Activated CD4-positive, alpha-beta T cell treated with anti-CD3 and anti-CD28 coated beads, Interleukin-2, amount 50 U/mL, for 48 hours (primary cell): ENCODE measurements around the gene SOCS7.

Experiments used
- DNase-seq, 2 experiments: peaks; one replicate each; pipeline ENCODE4 v3.0.0-alpha.2; 2020

Gene SOCS7

DNA sequence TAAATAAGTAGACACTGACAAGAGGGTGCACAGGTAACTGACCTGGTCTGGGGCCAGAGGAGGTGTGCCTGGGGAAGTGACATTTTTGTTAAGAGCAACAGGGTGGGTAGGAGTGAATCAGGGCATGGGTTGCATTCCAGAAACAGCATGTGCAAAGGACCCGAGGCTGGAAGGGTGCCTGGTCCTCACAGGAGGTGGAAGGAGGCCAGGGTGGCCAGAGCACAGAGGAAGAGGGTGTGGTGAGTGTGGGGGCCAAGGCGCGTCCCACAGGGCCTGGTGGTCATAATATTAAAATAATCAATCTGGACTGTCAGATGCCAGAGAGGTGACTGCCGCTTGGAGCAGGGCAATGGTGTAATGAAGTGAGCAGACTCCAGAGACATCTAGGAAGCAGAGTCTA, 90.9 kb downstream of the SOCS7 start:
- DNase-seq = no peak

DNA sequence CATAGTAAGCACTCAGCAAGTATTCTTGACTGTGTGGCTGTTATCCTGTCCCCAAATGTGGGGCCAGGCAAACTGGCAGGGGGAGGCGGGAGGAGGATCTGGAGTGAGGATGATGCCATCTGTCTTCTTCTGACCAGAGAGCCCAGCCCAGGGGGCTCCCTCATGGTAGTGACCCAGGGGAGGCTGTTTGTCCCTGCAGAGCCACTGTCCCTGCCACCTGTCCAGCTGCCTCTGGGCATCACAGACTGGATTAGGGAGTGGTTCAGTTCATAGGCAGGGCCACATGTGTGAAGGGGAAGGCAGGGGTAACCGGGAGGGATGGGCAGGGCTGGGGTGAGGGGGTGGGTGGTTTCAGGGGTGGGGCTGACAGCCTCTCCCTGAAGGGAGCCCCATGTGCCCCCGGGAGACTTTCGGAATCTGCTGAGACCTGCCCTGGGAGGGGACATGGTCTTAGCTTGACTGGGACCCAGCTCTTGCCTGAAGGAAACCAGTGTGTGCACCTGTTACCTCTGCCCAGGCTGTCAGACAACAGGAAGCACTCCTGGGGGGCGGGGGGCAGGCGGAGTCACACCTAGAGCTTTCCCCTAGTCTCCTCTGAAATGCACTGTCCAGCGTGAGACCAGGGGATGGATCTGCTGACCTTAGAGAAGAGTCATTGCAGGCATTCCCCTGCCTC, 91.8 kb downstream of the SOCS7 start:
- no peak for DNase-seq

DNA sequence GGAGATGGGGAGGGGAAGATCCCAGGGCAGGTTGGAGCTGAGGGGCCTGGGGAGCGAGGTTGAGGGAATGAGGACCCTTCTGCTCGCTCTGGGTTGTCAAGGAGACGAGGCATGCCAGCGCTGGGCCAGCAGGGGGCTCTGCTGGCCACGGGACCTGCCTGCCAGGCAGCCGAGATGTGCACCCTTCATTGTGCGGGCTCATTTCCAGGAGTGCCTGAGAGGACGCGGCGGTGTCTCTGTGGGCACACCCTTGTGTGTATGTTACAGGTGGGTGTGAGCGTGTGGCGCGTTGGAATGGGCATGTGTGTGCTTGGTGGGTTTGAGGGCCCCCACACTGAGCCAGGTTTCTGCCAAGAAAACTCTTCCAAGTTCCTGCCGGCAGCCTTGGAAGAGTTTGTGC, 92.5 kb downstream of the SOCS7 start:
- DNase-seq = peak; percentile 61

DNA sequence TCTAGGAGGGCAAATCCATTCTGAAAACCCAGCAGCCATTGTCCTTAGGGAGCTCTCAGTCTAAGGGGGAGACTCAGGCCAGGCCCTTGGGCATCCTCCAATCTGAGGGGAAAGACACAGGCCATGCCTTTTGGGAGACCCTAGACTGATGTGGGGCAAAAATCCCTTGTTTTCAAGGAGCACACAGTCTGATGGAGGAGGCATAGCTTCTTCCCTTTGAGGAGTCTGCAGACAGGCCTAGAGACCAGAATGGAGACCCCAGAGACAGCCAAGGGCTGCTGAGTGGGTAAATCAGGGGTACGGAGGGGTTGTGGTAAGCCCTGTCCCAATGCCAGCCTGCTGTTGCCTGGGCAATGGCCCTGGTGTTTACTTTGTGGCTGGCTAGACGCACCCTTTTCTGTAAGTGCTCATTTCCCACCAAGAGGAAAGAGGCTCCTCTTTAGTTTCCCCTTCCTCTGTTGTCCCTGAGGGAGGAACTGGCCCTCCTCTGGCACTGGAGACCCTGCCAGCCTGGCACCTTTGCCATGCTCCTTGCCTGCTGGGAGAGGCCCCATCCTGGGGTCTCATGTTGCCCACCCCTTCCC, 96.0 kb downstream of the SOCS7 start:
- DNase-seq = no peak

DNA sequence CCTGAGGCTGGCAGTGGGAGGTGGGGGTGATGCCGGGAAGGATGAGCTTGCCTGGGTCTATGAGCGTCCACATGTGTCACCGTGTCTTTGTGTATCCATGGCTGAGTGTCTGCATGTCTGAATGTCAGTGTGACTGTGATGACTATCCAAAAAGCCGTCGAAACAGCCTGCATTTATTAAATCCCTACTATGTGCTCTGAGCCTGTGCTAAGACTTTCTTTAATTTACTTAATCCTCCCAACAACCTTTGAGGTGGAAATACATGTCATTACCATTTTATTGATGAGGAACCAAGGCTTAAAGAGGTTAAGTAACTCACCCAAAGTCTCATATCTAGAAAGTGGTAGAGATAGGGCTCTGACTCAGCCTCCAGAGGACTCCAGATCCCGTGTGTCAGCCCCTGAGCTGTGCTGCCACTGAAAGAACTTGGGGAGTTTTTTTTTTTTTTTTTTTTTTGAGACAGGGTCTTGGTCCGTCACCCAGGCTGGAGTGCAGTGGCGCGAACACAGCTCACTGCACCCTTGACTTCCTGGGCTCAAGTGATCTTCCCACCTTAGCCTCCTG, 96.6 kb downstream of the SOCS7 start:
- DNase-seq = no peak

DNA sequence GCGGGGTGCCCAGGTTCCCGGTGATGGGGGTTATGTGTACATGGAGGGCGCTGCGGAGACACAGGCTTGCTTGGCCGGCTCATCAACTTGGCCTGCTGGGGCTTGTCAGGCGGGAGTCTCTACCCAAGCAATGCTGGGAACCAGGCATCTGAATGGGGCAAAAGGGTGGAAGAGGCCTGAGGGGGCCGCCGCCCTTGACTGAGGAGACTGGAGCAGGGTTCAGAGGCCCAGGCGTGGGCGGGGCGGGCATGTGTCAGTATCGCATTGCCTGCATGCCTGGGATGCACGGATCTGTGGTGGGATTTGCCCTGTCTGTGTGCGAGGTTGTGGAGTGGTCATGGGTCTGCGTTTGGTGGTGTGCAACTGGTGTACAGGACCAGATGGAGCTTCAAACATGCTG, 97.7 kb downstream of the SOCS7 start:
- no peak for DNase-seq

DNA sequence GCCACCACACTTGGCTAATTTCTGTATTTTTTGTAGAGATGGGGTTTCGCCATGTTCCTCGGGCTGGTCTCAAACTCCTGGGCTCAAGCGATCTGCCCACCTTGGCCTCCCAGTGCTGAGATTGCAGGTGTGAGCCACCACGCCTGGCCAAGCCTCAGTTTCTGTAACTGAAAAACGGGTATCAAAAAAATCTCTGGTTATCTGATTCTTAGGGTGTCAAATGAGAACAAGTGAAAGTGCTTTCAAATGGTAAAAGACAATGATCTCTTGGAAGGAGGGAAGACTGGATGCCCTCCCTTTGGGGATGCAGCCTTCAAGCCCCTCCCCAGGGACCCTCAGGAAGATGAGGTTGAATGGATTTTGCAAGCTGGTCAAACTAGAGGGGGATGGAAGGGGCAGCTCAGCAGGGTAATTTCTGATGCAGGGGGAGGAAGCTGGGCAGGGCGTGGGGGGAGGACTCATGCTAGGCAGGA, 98.9 kb downstream of the SOCS7 start:
- DNase-seq = no peak

DNA sequence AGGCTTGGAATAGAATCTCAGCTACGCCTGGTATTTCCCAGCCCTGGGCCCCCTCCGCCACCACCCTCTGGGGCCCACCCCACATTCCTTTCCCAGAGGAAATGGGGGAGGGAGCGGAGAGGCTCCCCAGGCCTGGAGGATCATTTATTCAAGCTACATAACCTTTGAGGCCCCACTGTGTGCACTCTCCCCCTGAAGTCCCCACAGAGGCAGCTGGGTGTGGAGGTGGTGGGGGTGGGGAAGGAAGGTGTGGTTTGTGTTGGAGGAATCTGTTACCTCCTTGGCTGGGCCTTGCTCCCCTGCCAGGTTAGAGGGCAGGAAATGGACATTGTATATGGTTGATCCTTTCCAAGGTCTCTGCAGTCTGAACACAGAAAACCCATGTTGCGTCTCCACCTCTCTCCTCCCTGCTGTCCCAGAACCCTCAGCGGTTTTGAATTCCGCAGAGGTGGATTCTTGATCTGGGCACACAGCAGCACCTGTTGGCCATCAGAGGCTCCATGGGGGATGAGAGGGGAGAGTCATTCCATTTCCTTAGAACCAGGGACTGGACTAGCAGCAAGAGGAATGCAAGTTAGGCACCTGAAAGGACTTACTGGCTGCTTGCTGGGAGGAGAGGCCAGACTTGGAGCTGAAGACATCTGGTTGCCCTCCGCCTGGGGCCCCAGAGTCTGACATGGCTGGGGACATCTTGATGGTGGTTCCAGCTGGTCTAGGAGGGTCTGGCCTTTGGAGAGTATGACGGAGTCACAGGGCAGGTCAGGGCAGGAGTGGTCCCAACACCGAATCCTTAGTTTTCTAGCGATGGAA, 99.6 kb downstream of the SOCS7 start:
- no peak for DNase-seq

DNA sequence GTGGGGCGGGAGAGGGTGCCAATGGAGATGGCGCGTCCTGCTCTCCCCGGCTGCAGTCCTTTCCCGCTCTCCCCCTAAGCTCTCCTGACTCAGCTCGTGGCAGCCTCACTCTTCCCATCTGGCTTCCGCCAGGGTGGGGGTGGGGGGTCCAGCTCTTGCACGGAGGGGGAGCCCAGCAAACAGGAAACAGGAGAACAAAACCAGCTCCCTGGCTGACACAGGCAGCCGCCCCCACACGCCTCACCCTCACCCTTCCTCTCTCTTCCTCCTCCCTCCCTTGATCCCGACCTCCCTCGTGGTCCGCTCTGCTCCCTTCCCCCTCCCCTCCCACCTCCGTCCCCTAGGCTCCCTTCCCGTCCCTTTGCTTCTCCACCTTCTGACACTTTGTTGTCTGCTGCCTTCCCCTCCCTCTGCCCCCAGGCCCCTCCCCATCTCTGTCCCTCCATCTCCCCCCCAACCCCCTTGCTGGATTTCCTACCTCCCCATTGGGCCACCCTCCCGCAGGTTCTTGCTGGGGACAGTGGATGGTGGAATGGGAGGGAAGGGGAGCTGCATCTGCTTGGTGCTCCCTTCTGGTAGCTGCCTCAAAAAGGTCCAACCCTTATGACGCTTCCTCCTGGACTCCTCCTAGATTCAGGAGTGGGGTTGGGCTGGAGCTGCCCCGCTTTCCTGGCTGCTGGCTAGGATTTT, 100.3 kb downstream of the SOCS7 start:
- no peak for DNase-seq

DNA sequence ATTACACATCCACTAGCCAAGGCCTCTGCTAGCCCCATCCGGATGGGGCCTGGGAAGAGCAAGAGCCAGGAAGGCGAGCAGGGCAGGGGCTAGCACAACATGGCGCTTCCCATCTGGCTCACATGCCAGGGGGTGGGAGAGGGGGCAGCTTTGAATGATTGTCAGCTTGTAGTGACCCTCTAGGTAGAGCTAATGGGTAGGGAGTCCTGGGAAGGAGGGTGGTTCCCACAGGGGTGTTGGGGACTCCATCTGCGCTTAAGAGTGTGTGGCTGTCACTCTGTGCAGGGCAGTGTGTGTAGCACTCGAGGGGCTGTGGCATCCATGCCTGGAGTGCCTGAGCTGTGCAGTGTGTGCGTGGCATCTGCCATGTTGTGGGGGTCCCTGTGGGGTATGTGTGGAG, 101.1 kb downstream of the SOCS7 start:
- DNase-seq = no peak

DNA sequence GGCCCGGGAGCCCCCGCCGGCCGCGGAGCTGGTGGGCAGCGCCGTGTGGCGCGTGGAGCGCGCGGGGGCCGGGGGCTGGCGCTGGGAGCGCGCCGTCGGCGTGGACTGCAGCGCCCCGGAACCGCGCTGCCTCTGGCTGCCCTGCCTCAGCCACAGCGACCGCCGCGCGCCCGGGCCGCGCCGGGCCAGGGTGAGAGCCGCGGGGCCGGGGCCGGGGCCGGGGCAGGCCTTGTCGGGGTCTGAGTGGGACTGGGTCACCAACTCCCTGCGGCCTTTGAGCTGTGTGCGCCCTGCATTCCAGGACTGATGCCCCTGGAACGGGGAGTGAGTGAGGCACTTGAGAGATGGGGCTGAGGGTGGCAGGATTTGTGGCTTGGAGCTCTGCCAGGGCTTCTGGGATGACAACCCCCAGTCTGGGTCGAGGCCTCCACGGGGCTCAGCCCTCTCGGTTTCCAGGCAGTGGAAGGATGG, 102.3 kb downstream of the SOCS7 start:
- DNase-seq = peak in 1 of 2 experiments; percentile 12

DNA sequence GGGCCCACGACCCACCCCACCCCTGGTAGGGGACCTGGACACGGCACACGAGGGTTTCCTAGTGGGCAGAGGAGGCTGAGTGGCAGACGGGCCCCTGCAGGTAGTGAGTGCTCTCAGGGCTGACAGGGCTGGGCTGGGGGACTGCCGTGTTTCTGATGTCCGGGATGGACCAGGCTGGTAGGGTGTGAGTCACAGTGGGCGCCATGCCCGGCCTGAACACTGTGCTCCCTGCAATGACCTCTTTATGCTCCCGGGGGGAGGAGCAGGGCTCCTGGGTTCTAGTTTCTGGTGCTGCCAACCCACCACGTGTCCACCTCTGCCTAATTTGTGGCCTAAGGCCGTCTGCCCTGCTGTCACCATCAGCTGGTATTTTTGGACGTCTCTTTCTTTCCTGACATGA, 102.9 kb downstream of the SOCS7 start:
- no peak for DNase-seq
